ENCODE measurements around the gene IRX1.

IRX1 gene

DNA sequence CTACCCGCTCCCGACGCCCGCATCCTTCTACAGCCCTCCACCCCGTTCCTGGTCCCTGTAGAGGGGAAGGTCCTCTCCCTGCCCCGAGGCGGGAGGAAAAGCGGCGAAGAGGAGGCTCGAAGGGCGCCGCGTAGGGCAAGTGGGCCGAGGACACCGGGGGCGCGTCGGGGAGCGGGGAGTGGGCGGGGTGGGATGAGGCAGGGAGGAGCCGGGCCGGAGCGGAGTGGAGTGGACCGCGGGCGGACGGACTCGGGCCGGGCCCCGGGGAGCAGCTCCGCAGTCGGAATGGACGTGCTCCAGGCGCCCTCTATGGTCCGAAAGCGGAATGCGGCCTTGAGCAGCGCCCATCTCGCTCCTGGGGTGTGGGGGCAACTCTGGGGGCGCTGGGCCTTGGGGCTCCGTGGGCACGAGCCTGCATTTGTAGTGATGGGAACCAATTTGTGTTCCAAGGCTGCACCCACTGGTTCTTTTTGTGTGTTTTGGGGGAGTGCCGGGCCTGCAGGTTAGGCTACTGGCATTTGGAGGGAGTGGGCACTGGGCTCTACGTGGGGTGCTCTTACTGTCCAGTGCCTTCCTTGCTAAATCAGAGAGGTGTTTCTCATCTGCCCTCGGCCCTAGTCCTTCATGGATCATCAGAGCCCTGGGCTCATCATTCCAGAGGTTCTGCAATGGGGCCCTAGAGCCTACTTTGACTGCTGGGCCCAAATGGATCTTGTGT is 7.3 kb downstream of the IRX1 start:
- H2AK5ac ChIP-seq (ENCODE audit: low read length): no peak overlapping the region
- no CpG with 5 or more reads among the region's 45 CpGs for WGBS (ENCODE audit: extremely low coverage, insufficient coverage, insufficient read length)
- DNase-seq: peak in 1 of 2 donors; percentile 1

DNA sequence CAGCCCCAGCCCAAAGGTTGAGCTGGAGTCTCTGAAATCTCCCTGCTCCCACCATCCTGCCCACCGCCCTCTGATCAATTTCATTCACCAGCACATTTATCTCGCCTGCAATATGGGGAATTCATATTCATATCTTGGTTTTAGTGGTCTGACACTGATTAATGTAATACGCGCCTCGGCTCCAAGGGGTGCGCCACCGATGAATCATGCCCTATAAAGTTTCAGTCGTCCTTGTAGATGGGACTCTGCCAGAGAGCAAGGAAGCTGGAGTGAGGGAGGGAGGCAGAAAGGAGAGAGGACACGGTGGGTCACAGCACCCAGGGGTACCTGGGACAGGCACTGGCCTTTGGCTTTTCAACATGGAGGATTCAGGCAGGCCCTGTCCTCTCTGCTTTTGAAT is 8.9 kb downstream of the IRX1 start:
- Histone ChIP-seq H2BK120ac (ENCODE audit: insufficient read depth, low read length, poor library complexity) (no peak overlapping the region), H3K18ac (ENCODE audit: low read length) (no peak overlapping the region), H2AFZ (ENCODE audit: insufficient read depth, low read length, poor library complexity) (no peak overlapping the region)

More for the DNA sequence above, 7.3 kb downstream of the IRX1 start:
- Histone ChIP-seq H3K14ac (ENCODE audit: low read length) (no peak overlapping the region), H2BK120ac (ENCODE audit: insufficient read depth, low read length, poor library complexity) (no peak overlapping the region), H3K27ac (ENCODE audit: low read depth, low read length) (no peak overlapping the region), H3K4me3 (ENCODE audit: low read depth, low read length) (peak overlapping the region; percentile 51), H3K79me1 (ENCODE audit: low read length) (no peaks in the 10 kb centered on the region), H3K79me2 (ENCODE audit: control insufficient read depth, insufficient read depth, low read length, poor library complexity) (no peaks in the 10 kb centered on the region), H2BK12ac (ENCODE audit: low read length) (no peak overlapping the region), H3K23ac (ENCODE audit: low read length) (no peak overlapping the region), H4K91ac (ENCODE audit: low read depth, low read length) (no peak overlapping the region), H2AFZ (ENCODE audit: insufficient read depth, low read length, poor library complexity) (no peak overlapping the region), H4K8ac (ENCODE audit: low read depth, low read length) (no peak overlapping the region), H3K4me2 (ENCODE audit: low read length) (peak overlapping the region; percentile 50), H3K36me3 (ENCODE audit: control insufficient read depth in 1 of 2, insufficient read depth in 2 of 2, low read length in 2 of 2) (no peaks in the 10 kb centered on the region), H3K27me3 (ENCODE audit: insufficient read depth, low read length) (peaks cover 80% of the 10 kb centered on the region), H3K18ac (ENCODE audit: low read length) (no peak overlapping the region), H3K9me3 (ENCODE audit: insufficient read depth, low read depth, low read length) (peaks cover 4% of the 10 kb centered on the region), H3K4me1 (ENCODE audit: control insufficient read depth in 1 of 2, insufficient read depth in 2 of 2, low read length in 2 of 2) (peaks cover 4 to 6% of the 10 kb centered on the region in 2 experiments), H2BK5ac (ENCODE audit: low read depth, low read length, poor library complexity) (no peak overlapping the region), H3K4ac (ENCODE audit: low read depth, low read length) (no peak overlapping the region), H3K9ac (ENCODE audit: low read length) (no peak overlapping the region), H4K12ac (ENCODE audit: low read depth, low read length) (no peak overlapping the region)

DNA sequence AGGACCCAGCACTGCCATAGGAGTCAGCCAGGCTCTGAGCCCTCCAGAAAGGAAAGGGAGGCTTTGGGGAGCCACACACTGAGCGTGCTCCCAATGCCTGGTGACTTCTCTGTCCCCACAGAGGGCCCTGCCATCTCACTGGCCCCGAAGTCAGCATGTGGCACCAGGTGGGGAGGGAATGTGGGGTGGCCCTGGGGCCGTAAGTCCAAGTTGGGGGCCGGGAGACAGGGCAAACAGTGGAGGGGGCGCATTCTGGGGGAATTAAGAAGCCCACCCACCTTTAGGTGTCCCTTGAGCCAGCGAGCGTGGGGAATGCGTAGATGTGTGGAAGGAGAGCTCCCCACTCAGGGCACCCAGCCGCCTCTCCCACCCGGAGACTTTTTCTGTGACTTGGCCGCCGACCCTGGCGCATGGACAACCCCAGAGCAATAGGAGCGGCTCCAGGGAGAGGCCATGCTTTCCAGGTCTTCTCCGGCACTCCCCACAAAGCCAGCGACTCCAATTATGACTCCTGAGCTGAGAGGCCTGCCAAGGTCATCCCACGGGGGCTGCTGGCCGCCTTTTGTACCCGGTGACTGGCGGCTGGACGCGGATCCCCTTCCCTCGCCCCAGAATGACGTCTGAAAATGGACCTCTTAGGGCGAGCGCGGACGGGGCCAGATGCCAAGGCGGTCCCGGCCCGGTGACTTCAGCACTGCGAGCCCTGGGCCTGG is 9.8 kb downstream of the IRX1 start:
- Histone ChIP-seq H3K27me3 (ENCODE audit: insufficient read depth, low read length) (peaks cover 55% of the 10 kb centered on the region), H2BK120ac (ENCODE audit: insufficient read depth, low read length, poor library complexity) (no peak overlapping the region), H2AK5ac (ENCODE audit: low read length) (no peak overlapping the region), H3K9me3 (ENCODE audit: insufficient read depth, low read depth, low read length) (peaks cover 2% of the 10 kb centered on the region), H3K79me1 (ENCODE audit: low read length) (no peaks in the 10 kb centered on the region), H3K23ac (ENCODE audit: low read length) (no peak overlapping the region), H3K9ac (ENCODE audit: low read length) (no peak overlapping the region), H3K27ac (ENCODE audit: low read depth, low read length) (no peak overlapping the region), H2BK12ac (ENCODE audit: low read length) (no peak overlapping the region), H3K14ac (ENCODE audit: low read length) (no peak overlapping the region), H2BK5ac (ENCODE audit: low read depth, low read length, poor library complexity) (no peak overlapping the region), H3K18ac (ENCODE audit: low read length) (no peak overlapping the region), H4K12ac (ENCODE audit: low read depth, low read length) (no peak overlapping the region), H3K4me2 (ENCODE audit: low read length) (no peak overlapping the region), H3K4ac (ENCODE audit: low read depth, low read length) (no peak overlapping the region), H3K4me1 (ENCODE audit: control insufficient read depth in 1 of 2, insufficient read depth in 2 of 2, low read length in 2 of 2) (peaks cover 4 to 6% of the 10 kb centered on the region in 2 experiments), H3K79me2 (ENCODE audit: control insufficient read depth, insufficient read depth, low read length, poor library complexity) (no peaks in the 10 kb centered on the region), H4K91ac (ENCODE audit: low read depth, low read length) (no peak overlapping the region), H2AFZ (ENCODE audit: insufficient read depth, low read length, poor library complexity) (no peak overlapping the region), H3K4me3 (ENCODE audit: low read depth, low read length) (no peak overlapping the region), H4K8ac (ENCODE audit: low read depth, low read length) (no peak overlapping the region), H3K36me3 (ENCODE audit: control insufficient read depth in 1 of 2, insufficient read depth in 2 of 2, low read length in 2 of 2) (no peaks in the 10 kb centered on the region)
- WGBS (ENCODE audit: extremely low coverage, insufficient coverage, insufficient read length): no CpG with 5 or more reads among the region's 32 CpGs
- no peak for DNase-seq

More for the DNA sequence above, 8.9 kb downstream of the IRX1 start:
- no peak overlapping the region for H4K91ac ChIP-seq (ENCODE audit: low read depth, low read length)
- no peak overlapping the region for H2BK5ac ChIP-seq (ENCODE audit: low read depth, low read length, poor library complexity)
- no peak overlapping the region for H3K27ac ChIP-seq (ENCODE audit: low read depth, low read length)
- H3K14ac ChIP-seq (ENCODE audit: low read length): no peak overlapping the region
- no peak overlapping the region for H3K4me2 ChIP-seq (ENCODE audit: low read length)
- no peak overlapping the region for H4K8ac ChIP-seq (ENCODE audit: low read depth, low read length)
- H3K27me3 ChIP-seq (ENCODE audit: insufficient read depth, low read length): peaks cover 64% of the 10 kb centered on the region
- DNase-seq: no peak
- H4K12ac ChIP-seq (ENCODE audit: low read depth, low read length): no peak overlapping the region
- H3K4me1 ChIP-seq (ENCODE audit: control insufficient read depth in 1 of 2, insufficient read depth in 2 of 2, low read length in 2 of 2): peaks cover 4 to 6% of the 10 kb centered on the region in 2 experiments
- no peak overlapping the region for H3K4me3 ChIP-seq (ENCODE audit: low read depth, low read length)
- H3K79me1 ChIP-seq (ENCODE audit: low read length): no peaks in the 10 kb centered on the region
- no peak overlapping the region for H3K9ac ChIP-seq (ENCODE audit: low read length)
- H2AK5ac ChIP-seq (ENCODE audit: low read length): no peak overlapping the region
- no peaks in the 10 kb centered on the region for H3K79me2 ChIP-seq (ENCODE audit: control insufficient read depth, insufficient read depth, low read length, poor library complexity)
- H3K23ac ChIP-seq (ENCODE audit: low read length): no peak overlapping the region
- no peak overlapping the region for H2BK12ac ChIP-seq (ENCODE audit: low read length)
- H3K4ac ChIP-seq (ENCODE audit: low read depth, low read length): no peak overlapping the region
- H3K36me3 ChIP-seq (ENCODE audit: control insufficient read depth in 1 of 2, insufficient read depth in 2 of 2, low read length in 2 of 2): no peaks in the 10 kb centered on the region
- WGBS (ENCODE audit: extremely low coverage, insufficient coverage, insufficient read length): no CpG with 5 or more reads among the region's 9 CpGs
- peaks cover 3% of the 10 kb centered on the region for H3K9me3 ChIP-seq (ENCODE audit: insufficient read depth, low read depth, low read length)

DNA sequence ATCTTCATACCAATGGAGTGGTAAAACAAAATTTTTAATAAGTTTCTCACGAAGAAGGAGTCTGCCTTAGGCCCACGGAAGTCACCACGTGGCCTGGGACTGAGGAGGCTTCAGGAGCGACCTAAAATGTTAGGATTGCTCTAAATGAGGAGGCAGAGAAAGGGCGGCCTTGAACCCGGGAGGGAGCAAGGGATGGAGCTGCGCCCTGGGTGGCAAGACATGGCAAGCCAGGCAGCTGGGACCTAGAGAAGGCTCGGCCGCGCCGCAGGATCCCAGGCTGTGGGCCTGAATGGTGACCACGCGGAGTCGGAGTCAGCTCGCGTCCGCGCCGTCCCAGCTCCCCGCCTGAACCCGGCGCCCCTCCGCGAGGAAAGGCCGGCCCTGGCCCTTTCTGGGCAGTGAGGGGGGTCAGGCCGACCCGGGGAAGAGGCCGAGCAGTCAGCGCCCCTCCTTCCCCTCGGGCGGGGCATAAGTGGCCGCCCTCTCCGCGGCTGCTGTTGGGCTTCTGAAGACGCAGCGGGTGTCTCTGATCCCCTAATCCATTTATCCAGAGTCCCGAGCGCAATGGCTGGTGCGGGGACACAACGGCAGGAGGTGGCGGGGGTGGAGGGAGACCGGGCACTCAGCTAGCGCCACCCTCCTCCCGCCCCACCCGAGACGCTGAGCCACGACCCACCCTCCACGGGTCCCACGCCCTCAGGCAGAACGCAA is 10.6 kb downstream of the IRX1 start:
- H3K4me2 ChIP-seq (ENCODE audit: low read length): peak overlapping the region; percentile 37
- no peak overlapping the region for H3K9ac ChIP-seq (ENCODE audit: low read length)
- H3K79me2 ChIP-seq (ENCODE audit: control insufficient read depth, insufficient read depth, low read length, poor library complexity): no peaks in the 10 kb centered on the region
- no peak overlapping the region for H3K27ac ChIP-seq (ENCODE audit: low read depth, low read length)
- H4K91ac ChIP-seq (ENCODE audit: low read depth, low read length): no peak overlapping the region
- no peaks in the 10 kb centered on the region for H3K79me1 ChIP-seq (ENCODE audit: low read length)
- H3K4ac ChIP-seq (ENCODE audit: low read depth, low read length): no peak overlapping the region
- no peak overlapping the region for H3K14ac ChIP-seq (ENCODE audit: low read length)
- H3K36me3 ChIP-seq (ENCODE audit: control insufficient read depth in 1 of 2, insufficient read depth in 2 of 2, low read length in 2 of 2): no peaks in the 10 kb centered on the region
- H4K8ac ChIP-seq (ENCODE audit: low read depth, low read length): no peak overlapping the region
- no peak overlapping the region for H2BK5ac ChIP-seq (ENCODE audit: low read depth, low read length, poor library complexity)
- H3K4me1 ChIP-seq (ENCODE audit: control insufficient read depth in 1 of 2, insufficient read depth in 2 of 2, low read length in 2 of 2): peaks cover 4 to 6% of the 10 kb centered on the region in 2 experiments
- no CpG with 5 or more reads among the region's 50 CpGs for whole genome bisulfite sequencing (ENCODE audit: extremely low coverage, insufficient coverage, insufficient read length)
- peaks cover 46% of the 10 kb centered on the region for H3K27me3 ChIP-seq (ENCODE audit: insufficient read depth, low read length)
- no peak overlapping the region for H2BK12ac ChIP-seq (ENCODE audit: low read length)
- peak overlapping the region; percentile 18 for H3K4me3 ChIP-seq (ENCODE audit: low read depth, low read length)
- DNase-seq: no peak
- no peak overlapping the region for H2AK5ac ChIP-seq (ENCODE audit: low read length)
- no peak overlapping the region for H2BK120ac ChIP-seq (ENCODE audit: insufficient read depth, low read length, poor library complexity)
- H2AFZ ChIP-seq (ENCODE audit: insufficient read depth, low read length, poor library complexity): no peak overlapping the region
- H4K12ac ChIP-seq (ENCODE audit: low read depth, low read length): no peak overlapping the region
- no peak overlapping the region for H3K18ac ChIP-seq (ENCODE audit: low read length)
- no peak overlapping the region for H3K23ac ChIP-seq (ENCODE audit: low read length)
- peaks cover 2% of the 10 kb centered on the region for H3K9me3 ChIP-seq (ENCODE audit: insufficient read depth, low read depth, low read length)
